Measurements from ENCODE around the gene TRIM6. TPM values are rescaled to one million over a fixed set of nuclear protein-coding genes. Genes with fewer than 3 reads are reported as not detected.
A peak's percentile ranks its signal among the peaks of the same experiment; 100 is the strongest.

The TRIM6 gene
- total and polyA plus RNA-seq, 2 donors from 2014 or later, result 6.5 to 7.4 TPM

DNA sequence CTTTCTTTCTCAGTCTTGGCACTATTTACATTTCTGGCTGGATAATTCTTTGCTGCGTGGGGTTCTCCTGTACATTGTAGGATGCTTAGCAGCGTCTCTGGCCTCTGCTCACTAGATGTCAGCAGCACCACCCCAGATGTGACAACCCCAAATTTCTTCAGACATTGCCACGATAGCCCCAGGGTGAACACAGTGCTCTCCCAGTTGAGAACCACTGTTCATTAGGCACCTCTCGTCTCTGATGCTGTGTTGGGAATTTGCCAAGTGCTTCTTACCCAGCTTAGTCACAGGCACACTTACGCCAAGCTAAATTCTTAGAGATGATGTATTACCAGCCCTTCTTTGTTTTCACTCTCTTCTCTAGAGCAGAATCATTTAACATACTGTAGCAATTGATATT, 9.4 kb downstream of the TRIM6 start:
- Histone ChIP-seq H3K9me3 (ENCODE audit: control insufficient read depth in 2 of 3, insufficient read depth in 1 of 3, low read length in 3 of 3) (no peaks in the 10 kb centered on the region), H3K27me3 (ENCODE audit: control insufficient read depth, insufficient read depth, low read length) (no peaks in the 10 kb centered on the region), H3K36me3 (ENCODE audit: control insufficient read depth in 2 of 3, insufficient read depth in 3 of 3, low read length in 3 of 3) (peaks cover 0 to 5% (median 0%) of the 10 kb centered on the region in 3 donors), H3K4me3 (ENCODE audit: low read length in 3 of 3) (no peak overlapping the region), H3K9ac (ENCODE audit: low read length in 3 of 3) (no peak overlapping the region), H3K4me1 (ENCODE audit: control insufficient read depth in 2 of 3, insufficient read depth in 2 of 3, low read depth in 1 of 3, low read length in 3 of 3) (no peaks in the 10 kb centered on the region), H3K27ac (ENCODE audit: low read depth in 2 of 2, low read length in 2 of 2) (no peak overlapping the region)
- intact Hi-C loops (cut with DNase I), result no loop called here
- DNase-seq (no peak), FAIRE-seq (no peak)
- TF ChIP-seq, protein P1, sequence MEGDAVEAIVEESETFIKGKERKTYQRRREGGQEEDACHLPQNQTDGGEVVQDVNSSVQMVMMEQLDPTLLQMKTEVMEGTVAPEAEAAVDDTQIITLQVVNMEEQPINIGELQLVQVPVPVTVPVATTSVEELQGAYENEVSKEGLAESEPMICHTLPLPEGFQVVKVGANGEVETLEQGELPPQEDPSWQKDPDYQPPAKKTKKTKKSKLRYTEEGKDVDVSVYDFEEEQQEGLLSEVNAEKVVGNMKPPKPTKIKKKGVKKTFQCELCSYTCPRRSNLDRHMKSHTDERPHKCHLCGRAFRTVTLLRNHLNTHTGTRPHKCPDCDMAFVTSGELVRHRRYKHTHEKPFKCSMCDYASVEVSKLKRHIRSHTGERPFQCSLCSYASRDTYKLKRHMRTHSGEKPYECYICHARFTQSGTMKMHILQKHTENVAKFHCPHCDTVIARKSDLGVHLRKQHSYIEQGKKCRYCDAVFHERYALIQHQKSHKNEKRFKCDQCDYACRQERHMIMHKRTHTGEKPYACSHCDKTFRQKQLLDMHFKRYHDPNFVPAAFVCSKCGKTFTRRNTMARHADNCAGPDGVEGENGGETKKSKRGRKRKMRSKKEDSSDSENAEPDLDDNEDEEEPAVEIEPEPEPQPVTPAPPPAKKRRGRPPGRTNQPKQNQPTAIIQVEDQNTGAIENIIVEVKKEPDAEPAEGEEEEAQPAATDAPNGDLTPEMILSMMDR (IDR thresholded peaks at IDR 0.05; ENCODE audit: borderline replicate concordance, extremely low read depth, insufficient read depth), result no peak

DNA sequence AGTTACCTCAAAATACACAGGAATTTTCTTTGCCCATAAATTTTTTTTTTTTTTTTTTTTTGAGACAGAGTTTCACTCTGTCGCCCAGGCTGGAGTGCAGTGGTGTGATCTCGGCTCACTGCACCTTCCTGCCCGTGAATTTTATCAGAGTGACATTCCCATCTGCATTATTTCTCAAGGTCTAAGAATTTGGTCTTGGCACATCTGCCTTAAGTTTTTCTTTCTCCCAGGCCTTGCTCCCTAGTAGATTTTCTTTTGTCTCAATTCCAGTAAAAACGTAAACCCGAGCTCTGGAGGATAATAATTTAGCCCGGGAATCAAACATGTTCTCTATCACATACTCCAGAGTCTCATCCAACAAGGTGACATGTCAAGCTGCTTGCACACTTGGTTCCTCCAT, 12.4 kb downstream of the TRIM6 start:
- TF ChIP-seq, protein P1 (IDR thresholded peaks at IDR 0.05; ENCODE audit: borderline replicate concordance, extremely low read depth, insufficient read depth), result no peak
- FAIRE-seq, result no peak
- Histone ChIP-seq H3K4me1 (ENCODE audit: control insufficient read depth in 2 of 3, insufficient read depth in 2 of 3, low read depth in 1 of 3, low read length in 3 of 3) (no peaks in the 10 kb centered on the region), H3K9ac (ENCODE audit: low read length in 3 of 3) (no peak overlapping the region), H3K36me3 (ENCODE audit: control insufficient read depth in 2 of 3, insufficient read depth in 3 of 3, low read length in 3 of 3) (peaks cover 0 to 5% (median 0%) of the 10 kb centered on the region in 3 donors), H3K9me3 (ENCODE audit: control insufficient read depth in 2 of 3, insufficient read depth in 1 of 3, low read length in 3 of 3) (no peaks in the 10 kb centered on the region), H3K4me3 (ENCODE audit: low read length in 3 of 3) (no peak overlapping the region), H3K27me3 (ENCODE audit: control insufficient read depth, insufficient read depth, low read length) (no peaks in the 10 kb centered on the region), H3K27ac (ENCODE audit: low read depth in 2 of 2, low read length in 2 of 2) (no peak overlapping the region)
- no peak for DNase-seq
- intact Hi-C loops (cut with DNase I), result no loop called here

DNA sequence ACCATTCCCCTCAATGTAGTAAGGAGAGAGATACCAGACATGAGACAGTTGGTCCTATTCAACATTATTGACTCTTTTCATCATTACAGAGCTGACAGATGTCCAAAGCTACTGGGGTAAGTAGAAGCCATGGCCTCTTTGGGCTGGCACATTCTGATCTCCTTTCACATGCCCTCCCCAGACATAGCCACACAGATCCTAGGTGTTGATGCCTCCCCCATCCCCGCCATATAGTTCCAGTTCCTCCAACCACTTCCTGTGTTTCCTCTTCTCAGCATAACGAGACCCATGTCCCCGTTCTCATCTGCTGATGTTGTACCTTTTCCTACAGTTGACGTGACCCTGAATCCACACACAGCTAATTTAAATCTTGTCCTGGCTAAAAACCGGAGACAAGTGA, 14.0 kb downstream of the TRIM6 start:
- Histone ChIP-seq H3K4me3 (ENCODE audit: low read length in 3 of 3) (no peak overlapping the region), H3K9ac (ENCODE audit: low read length in 3 of 3) (no peak overlapping the region), H3K9me3 (ENCODE audit: control insufficient read depth in 2 of 3, insufficient read depth in 1 of 3, low read length in 3 of 3) (no peaks in the 10 kb centered on the region), H3K27ac (ENCODE audit: low read depth in 2 of 2, low read length in 2 of 2) (no peak overlapping the region), H3K36me3 (ENCODE audit: control insufficient read depth in 2 of 3, insufficient read depth in 3 of 3, low read length in 3 of 3) (peaks cover 0 to 5% (median 0%) of the 10 kb centered on the region in 3 donors), H3K4me1 (ENCODE audit: control insufficient read depth in 2 of 3, insufficient read depth in 2 of 3, low read depth in 1 of 3, low read length in 3 of 3) (no peaks in the 10 kb centered on the region), H3K27me3 (ENCODE audit: control insufficient read depth, insufficient read depth, low read length) (no peaks in the 10 kb centered on the region)
- intact Hi-C loops (cut with DNase I), result no loop called here
- TF ChIP-seq, protein P1 (IDR thresholded peaks at IDR 0.05; ENCODE audit: borderline replicate concordance, extremely low read depth, insufficient read depth), result no peak
- FAIRE-seq (no peak), DNase-seq (no peak)

DNA sequence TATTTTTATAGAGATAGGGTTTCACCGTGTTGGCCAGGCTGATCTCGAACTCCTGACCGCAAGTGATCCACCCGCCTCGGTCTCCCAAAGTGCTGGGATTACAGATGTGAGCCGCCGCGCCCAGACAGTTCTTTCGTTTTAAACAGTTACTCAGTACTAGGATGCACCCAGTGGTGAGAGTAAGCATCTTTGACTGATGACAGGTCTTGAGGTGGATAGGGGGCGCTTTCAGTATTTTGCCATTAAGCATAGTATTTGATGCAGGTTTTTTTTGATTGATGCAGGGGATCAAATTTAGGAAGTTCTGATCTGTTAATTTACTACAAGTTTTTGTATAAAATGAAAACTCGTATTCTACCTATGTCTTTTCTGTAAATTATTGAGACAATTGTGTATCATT, 15.2 kb downstream of the TRIM6 start:
- intact Hi-C loops (cut with DNase I), result no loop called here
- Histone ChIP-seq H3K4me3 (ENCODE audit: low read length in 3 of 3) (no peak overlapping the region), H3K9ac (ENCODE audit: low read length in 3 of 3) (no peak overlapping the region), H3K27me3 (ENCODE audit: control insufficient read depth, insufficient read depth, low read length) (no peaks in the 10 kb centered on the region), H3K9me3 (ENCODE audit: control insufficient read depth in 2 of 3, insufficient read depth in 1 of 3, low read length in 3 of 3) (no peaks in the 10 kb centered on the region), H3K27ac (ENCODE audit: low read depth in 2 of 2, low read length in 2 of 2) (no peak overlapping the region), H3K36me3 (ENCODE audit: control insufficient read depth in 2 of 3, insufficient read depth in 3 of 3, low read length in 3 of 3) (peaks cover 0 to 5% (median 0%) of the 10 kb centered on the region in 3 donors), H3K4me1 (ENCODE audit: control insufficient read depth in 2 of 3, insufficient read depth in 2 of 3, low read depth in 1 of 3, low read length in 3 of 3) (no peaks in the 10 kb centered on the region)
- TF ChIP-seq, protein P1 (IDR thresholded peaks at IDR 0.05; ENCODE audit: borderline replicate concordance, extremely low read depth, insufficient read depth), result peak; percentile 4
- DNase-seq, result no peak
- no peak for FAIRE-seq

Measured in kidney (tissue), 14 donors.